Measurements from ENCODE around the gene SF3B3. TPM values are rescaled to one million over a fixed set of nuclear protein-coding genes. Genes with fewer than 3 reads are reported as not detected.

SF3B3 gene
- total RNA-seq, 4 donors from 2014 or later: 138 to 233 (median 143) TPM

- intact Hi-C loops (cut with DNase I; ENCODE audit: low total_unique reads): no loop called here
- no peak for DNase-seq (ENCODE audit: low spot score in 2 of 2)
- H3K4me3 ChIP-seq (ENCODE audit: low read depth, poor library complexity, severe bottlenecking): no peak overlapping the region
- WGBS, 2 donors: 89 to 92% methylated on average over 4 of the region's 4 CpGs
- no peak for TF ChIP-seq CTCF (IDR thresholded peaks at IDR 0.05)
- TF ChIP-seq POLR2A (IDR thresholded peaks at IDR 0.05): no peak
Measured at GRCh38 chr16:70597135-70597835, 73.7 kb downstream of the SF3B3 start.

GRCh38 chr16:70598937-70599503 lies 75.4 kb downstream of the SF3B3 start:
- intact Hi-C loops (cut with DNase I; ENCODE audit: low total_unique reads): no loop called here
- H3K4me3 ChIP-seq (ENCODE audit: low read depth, poor library complexity, severe bottlenecking): no peak overlapping the region
- WGBS, 2 donors: 74 to 81% methylated on average over 6 of the region's 6 CpGs

GRCh38 chr16:70600730-70601129 lies 77.1 kb downstream of the SF3B3 start:
- no peak overlapping the region for H3K4me3 ChIP-seq (ENCODE audit: low read depth, poor library complexity, severe bottlenecking)
- DNase-seq (ENCODE audit: low spot score in 2 of 2): no peak
- intact Hi-C loops (cut with DNase I; ENCODE audit: low total_unique reads): no loop called here
- TF ChIP-seq POLR2A (IDR thresholded peaks at IDR 0.05): no peak
- TF ChIP-seq CTCF (IDR thresholded peaks at IDR 0.05): no peak
- WGBS, 2 donors: 91 to 92% methylated on average over 3 of the region's 3 CpGs

More at GRCh38 chr16:70598937-70599503, 75.4 kb downstream of the SF3B3 start:
- no peak for TF ChIP-seq CTCF (IDR thresholded peaks at IDR 0.05)
- TF ChIP-seq POLR2A (IDR thresholded peaks at IDR 0.05): no peak
- DNase-seq (ENCODE audit: low spot score in 2 of 2): no peak

GRCh38 chr16:70601576-70602575 lies 78.3 kb downstream of the SF3B3 start:
- intact Hi-C loops (cut with DNase I; ENCODE audit: low total_unique reads): no loop called here
- TF ChIP-seq CTCF (IDR thresholded peaks at IDR 0.05): no peak
- no peak for TF ChIP-seq POLR2A (IDR thresholded peaks at IDR 0.05)
- H3K4me3 ChIP-seq (ENCODE audit: low read depth, poor library complexity, severe bottlenecking): no peak overlapping the region
- DNase-seq (ENCODE audit: low spot score in 2 of 2): no peak
- 71 to 75% methylated on average over 7 to 8 of the region's 8 CpGs for WGBS, 2 donors

GRCh38 chr16:70602831-70603230 lies 79.2 kb downstream of the SF3B3 start:
- WGBS, 2 donors: 87 to 90% methylated on average over 8 of the region's 8 CpGs
- no peak overlapping the region for H3K4me3 ChIP-seq (ENCODE audit: low read depth, poor library complexity, severe bottlenecking)
- no peak for DNase-seq (ENCODE audit: low spot score in 2 of 2)
- intact Hi-C loops (cut with DNase I; ENCODE audit: low total_unique reads): no loop called here
- TF ChIP-seq POLR2A (IDR thresholded peaks at IDR 0.05): no peak
- TF ChIP-seq CTCF (IDR thresholded peaks at IDR 0.05): no peak
